Tibial nerve (tissue), 4 donors: ENCODE measurements around the gene ADAMTSL1. TPM values are rescaled to one million over a fixed set of nuclear protein-coding genes. Genes with fewer than 3 reads are reported as not detected.

Experiments used
- DNase-seq, 2 donors: peaks; one replicate each; pipeline ENCODE4 v3.0.0-alpha.2; 2019; ENCODE audit warnings: low spot score in 2 of 2
- H3K27ac ChIP-seq, 4 donors: fragments of 200-600 bp; sonication (generic) in 3 of 4; one replicate each; pipeline ENCODE4 v1.5.1; 2017 to 2019; ENCODE audit warnings: mild to moderate bottlenecking in 1 of 4
- H3K27me3 ChIP-seq, 2 donors: fragments of 200-600 bp; sonication (generic) in 1 of 2; one replicate each; pipeline versions ENCODE4 v1.5.1 to v1.6.0; 2017 to 2019
- H3K36me3 ChIP-seq, 3 donors: fragments of 200-600 bp; sonication (generic); one replicate each; pipeline ENCODE4 v1.5.1; 2018 to 2019
- H3K4me1 ChIP-seq, 4 donors: fragments of 200-600 bp; sonication (generic) in 3 of 4; one replicate each; pipeline ENCODE4 v1.5.1; 2017 to 2019
- H3K4me3 ChIP-seq, 4 donors: fragments of 200-600 bp; sonication (generic) in 3 of 4; one replicate each; pipeline ENCODE4 v1.5.1; 2017 to 2019; ENCODE audit warnings: mild to moderate bottlenecking in 1 of 4, moderate library complexity in 1 of 4
- H3K9me3 ChIP-seq, 4 donors: fragments of 200-600 bp; sonication (generic) in 3 of 4; one replicate each; pipeline ENCODE4 v1.5.1; 2017 to 2019
- EP300 ChIP-seq, 2 donors: sonication (generic); formaldehyde crosslinking; IDR thresholded peaks; one replicate each; pipeline ENCODE4 v1.6.1; 2017; ENCODE audit warnings: antibody characterized with exemption in 2 of 2, mild to moderate bottlenecking in 1 of 2
- POLR2A ChIP-seq, 2 donors: fragments of 450-650 bp; IDR thresholded peaks; one replicate each; pipeline ENCODE4 v1.6.1; 2017; ENCODE audit warnings: antibody characterized with exemption in 2 of 2, mild to moderate bottlenecking in 2 of 2, moderate library complexity in 2 of 2
- WGBS, 2 donors: methylation state at CpG; one replicate each; pipeline ENCODE4 v1.1.5; 2018; 5-methylcytosine and 5-hydroxymethylcytosine counted together
- total RNA-seq, 4 donors: library from RNA; depleted of rRNA; stranded (reverse); fragments of >200 nt; gene quantifications; one replicate each; pipeline ENCODE4 v1.1.0, GENCODE V29; 2016
- TF ChIP-seq, protein P1 (sequence below), 5 experiments: fragments of 200-600 bp in 3 of 5; fragments of 450-650 bp in 2 of 5; sonication (generic) in 3 of 5; IDR thresholded peaks; one replicate each; pipeline ENCODE4 v1.5.1; 2016 to 2019; ENCODE audit warnings: antibody characterized with exemption in 5 of 5, mild to moderate bottlenecking in 3 of 5, moderate library complexity in 2 of 5

Gene ADAMTSL1
- total RNA-seq, 4 donors from 2014 or later, result 11.9 to 27.1 (median 21.3) TPM

DNA sequence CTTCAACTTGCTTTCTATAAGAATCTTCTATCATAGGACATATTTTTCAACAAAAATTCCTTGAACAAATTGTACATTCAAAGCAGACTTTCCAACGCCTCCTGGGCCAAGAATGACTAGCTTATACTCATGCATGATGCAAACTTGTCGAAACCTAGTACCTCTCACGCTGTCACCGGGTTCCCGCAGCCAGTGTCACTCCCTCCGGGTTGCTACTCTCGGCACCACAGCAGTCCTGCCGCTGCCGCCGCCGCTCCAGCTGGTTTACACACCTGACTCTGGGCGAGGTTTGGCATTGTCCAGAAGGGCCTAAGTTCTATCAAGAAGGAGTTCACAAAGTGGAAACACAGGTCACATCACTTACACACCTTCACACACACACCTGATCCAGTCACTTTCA lies 244.4 kb downstream of the ADAMTSL1 start:
- Histone ChIP-seq H3K36me3 (no peaks in the 10 kb centered on the region), H3K27ac (no peak overlapping the region), H3K27me3 (no peaks in the 10 kb centered on the region), H3K4me3 (no peak overlapping the region), H3K9me3 (no peaks in the 10 kb centered on the region), H3K4me1 (no peaks in the 10 kb centered on the region)
- TF ChIP-seq EP300 (IDR thresholded peaks at IDR 0.05), result no peak
- TF ChIP-seq, protein P1, sequence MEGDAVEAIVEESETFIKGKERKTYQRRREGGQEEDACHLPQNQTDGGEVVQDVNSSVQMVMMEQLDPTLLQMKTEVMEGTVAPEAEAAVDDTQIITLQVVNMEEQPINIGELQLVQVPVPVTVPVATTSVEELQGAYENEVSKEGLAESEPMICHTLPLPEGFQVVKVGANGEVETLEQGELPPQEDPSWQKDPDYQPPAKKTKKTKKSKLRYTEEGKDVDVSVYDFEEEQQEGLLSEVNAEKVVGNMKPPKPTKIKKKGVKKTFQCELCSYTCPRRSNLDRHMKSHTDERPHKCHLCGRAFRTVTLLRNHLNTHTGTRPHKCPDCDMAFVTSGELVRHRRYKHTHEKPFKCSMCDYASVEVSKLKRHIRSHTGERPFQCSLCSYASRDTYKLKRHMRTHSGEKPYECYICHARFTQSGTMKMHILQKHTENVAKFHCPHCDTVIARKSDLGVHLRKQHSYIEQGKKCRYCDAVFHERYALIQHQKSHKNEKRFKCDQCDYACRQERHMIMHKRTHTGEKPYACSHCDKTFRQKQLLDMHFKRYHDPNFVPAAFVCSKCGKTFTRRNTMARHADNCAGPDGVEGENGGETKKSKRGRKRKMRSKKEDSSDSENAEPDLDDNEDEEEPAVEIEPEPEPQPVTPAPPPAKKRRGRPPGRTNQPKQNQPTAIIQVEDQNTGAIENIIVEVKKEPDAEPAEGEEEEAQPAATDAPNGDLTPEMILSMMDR (IDR thresholded peaks at IDR 0.05), result no peak
- DNase-seq, result no peak
- 90 to 96% methylated on average over 12 of the region's 12 CpGs for WGBS, 2 donors

DNA sequence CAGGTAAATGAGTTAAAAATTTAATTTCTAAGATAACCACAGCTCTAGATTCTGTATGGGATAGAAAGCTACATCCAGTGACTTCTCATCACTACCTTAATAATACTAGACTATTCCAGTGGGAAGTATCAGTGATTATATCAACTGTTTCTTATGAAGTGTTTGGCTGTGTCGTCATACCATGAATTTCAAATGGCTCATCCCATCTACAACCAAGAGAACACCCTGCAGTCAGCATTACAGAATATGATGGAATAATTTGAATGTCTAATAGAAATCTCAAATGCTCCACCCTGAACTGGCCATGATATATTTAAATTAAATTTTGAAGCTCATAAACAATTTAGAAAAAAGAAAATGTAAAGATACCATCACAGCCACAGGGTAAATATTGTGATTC lies 245.0 kb downstream of the ADAMTSL1 start:
- 96 to 97% methylated on average over 1 of the region's 1 CpG for WGBS, 2 donors
- H3K4me3 ChIP-seq, result no peak overlapping the region
- H3K4me1 ChIP-seq, result no peaks in the 10 kb centered on the region
- H3K27me3 ChIP-seq, result no peaks in the 10 kb centered on the region
- H3K27ac ChIP-seq, result no peak overlapping the region
- no peak for DNase-seq
- TF ChIP-seq, protein P1 (IDR thresholded peaks at IDR 0.05), result no peak
- H3K9me3 ChIP-seq, result no peaks in the 10 kb centered on the region
- no peaks in the 10 kb centered on the region for H3K36me3 ChIP-seq

DNA sequence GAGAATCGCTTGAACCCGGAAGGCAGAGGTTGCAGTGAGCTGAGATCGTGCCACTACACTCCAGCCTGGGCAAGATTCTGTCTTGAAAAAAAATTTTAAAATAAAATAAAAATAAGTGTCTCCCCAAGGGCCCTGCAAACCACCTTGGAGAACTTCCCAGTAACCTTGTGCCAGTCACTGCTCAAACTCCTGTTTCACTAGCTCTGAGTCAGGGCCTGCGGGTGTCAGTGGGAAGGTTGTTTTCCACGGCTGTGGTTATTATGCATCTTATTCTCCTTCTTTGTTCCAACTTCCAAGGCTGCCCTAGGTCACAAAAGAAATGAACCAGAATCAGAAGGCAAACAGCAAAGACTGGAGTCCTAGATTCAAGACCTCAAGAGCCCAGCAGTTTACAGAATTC lies 246.7 kb downstream of the ADAMTSL1 start:
- no peaks in the 10 kb centered on the region for H3K4me1 ChIP-seq
- H3K36me3 ChIP-seq, result no peaks in the 10 kb centered on the region
- TF ChIP-seq EP300 (IDR thresholded peaks at IDR 0.05), result no peak
- TF ChIP-seq POLR2A (IDR thresholded peaks at IDR 0.05), result no peak
- TF ChIP-seq, protein P1 (IDR thresholded peaks at IDR 0.05), result no peak
- H3K27ac ChIP-seq, result peak overlapping the region in 1 of 4 donors; percentile 40
- no peak overlapping the region for H3K4me3 ChIP-seq
- no peaks in the 10 kb centered on the region for H3K9me3 ChIP-seq
- 70 to 71% methylated on average over 5 of the region's 5 CpGs for WGBS, 2 donors
- no peaks in the 10 kb centered on the region for H3K27me3 ChIP-seq
- no peak for DNase-seq

DNA sequence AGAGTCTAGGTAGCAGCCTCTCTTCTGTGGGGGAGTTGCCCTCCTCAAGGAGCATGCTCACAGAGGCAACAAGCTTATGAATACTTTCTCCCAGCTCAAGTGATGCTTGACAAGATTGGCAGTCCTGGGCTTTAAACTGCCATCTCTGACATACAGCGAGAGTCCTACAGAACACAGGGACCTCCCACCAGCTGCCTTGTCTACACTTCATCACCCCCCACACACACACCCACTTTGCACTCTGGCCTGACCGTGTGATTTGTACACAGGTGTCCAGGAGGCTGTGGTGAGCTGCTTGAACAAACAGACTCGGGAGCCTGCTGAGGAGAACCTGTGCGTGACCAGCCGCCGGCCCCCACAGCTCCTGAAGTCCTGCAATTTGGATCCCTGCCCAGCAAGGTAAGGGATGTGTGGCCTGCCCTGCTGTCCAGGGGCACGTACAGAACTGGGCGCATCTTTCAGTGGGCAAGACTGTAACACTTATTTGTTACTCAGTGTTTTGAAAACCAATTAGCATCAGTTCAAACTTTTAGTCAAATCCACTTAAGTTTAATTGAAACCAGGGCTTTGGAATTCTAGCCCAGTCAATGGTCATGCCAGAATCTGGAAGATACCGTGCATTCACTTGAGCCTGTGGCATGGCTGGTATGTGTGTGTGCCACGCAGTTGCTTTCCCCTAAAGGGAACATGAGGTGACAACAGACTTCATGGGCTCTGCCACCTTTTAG lies 247.5 kb downstream of the ADAMTSL1 start:
- no peaks in the 10 kb centered on the region for H3K27me3 ChIP-seq
- peak overlapping the region in 1 of 4 donors; percentile 40 for H3K27ac ChIP-seq
- peaks cover 0 to 2% (median 0%) of the 10 kb centered on the region in 4 donors for H3K4me1 ChIP-seq
- no peaks in the 10 kb centered on the region for H3K9me3 ChIP-seq
- no peak overlapping the region for H3K4me3 ChIP-seq
- TF ChIP-seq POLR2A (IDR thresholded peaks at IDR 0.05) (no peak), EP300 (IDR thresholded peaks at IDR 0.05) (no peak)
- TF ChIP-seq, protein P1 (IDR thresholded peaks at IDR 0.05), result no peak
- 85 to 90% methylated on average over 10 of the region's 10 CpGs for WGBS, 2 donors
- DNase-seq, result no peak
- H3K36me3 ChIP-seq, result no peaks in the 10 kb centered on the region

DNA sequence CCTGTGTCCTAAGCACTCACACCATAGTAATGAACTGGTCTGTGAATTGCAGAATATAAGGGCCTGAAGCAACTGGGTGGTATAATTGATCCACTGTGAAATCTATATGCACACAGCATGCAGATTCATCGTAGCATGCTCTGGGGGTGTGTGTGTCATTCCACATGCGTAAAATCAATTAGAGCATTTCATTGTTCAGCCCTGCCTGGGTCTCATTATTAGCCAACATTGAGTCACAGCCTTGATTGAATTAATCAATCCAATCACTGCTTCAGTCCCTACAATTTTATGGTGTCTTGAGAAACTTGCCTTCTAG lies 248.0 kb downstream of the ADAMTSL1 start:
- TF ChIP-seq, protein P1 (IDR thresholded peaks at IDR 0.05), result no peak
- no peak for TF ChIP-seq EP300 (IDR thresholded peaks at IDR 0.05)
- no peak for TF ChIP-seq POLR2A (IDR thresholded peaks at IDR 0.05)
- Histone ChIP-seq H3K36me3 (no peaks in the 10 kb centered on the region), H3K27me3 (no peaks in the 10 kb centered on the region), H3K9me3 (no peaks in the 10 kb centered on the region), H3K4me1 (peaks cover 0 to 7% (median 0%) of the 10 kb centered on the region in 4 donors), H3K4me3 (no peak overlapping the region), H3K27ac (no peak overlapping the region)
- no peak for DNase-seq
- WGBS, 2 donors, result 91 to 94% methylated on average over 2 of the region's 2 CpGs
